ENCODE data around the gene PLEKHG2.
"Not testable (repeated sequence)": the region's sequence is repeated elsewhere in the genome, so short reads cannot be mapped to it uniquely, and the experiment has no call there.

PLEKHG2 gene

DNA sequence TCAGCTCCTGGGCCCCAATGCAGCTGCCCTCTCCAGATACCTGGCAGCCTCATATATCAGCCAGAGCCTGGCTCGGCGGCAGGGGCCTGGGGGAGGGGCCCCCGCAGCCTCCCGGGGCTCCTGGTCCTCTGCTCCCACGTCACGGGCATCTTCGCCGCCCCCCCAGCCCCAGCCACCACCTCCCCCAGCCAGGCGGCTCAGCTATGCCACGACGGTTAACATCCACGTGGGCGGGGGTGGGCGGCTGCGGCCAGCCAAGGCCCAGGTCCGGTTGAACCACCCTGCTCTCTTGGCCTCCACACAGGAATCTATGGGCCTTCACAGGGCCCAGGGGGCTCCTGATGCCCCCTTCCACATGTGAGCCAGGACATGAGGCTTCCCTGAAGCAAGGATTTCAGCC, 12.5 kb downstream of the PLEKHG2 start:
- no peak for DNase-seq

DNA sequence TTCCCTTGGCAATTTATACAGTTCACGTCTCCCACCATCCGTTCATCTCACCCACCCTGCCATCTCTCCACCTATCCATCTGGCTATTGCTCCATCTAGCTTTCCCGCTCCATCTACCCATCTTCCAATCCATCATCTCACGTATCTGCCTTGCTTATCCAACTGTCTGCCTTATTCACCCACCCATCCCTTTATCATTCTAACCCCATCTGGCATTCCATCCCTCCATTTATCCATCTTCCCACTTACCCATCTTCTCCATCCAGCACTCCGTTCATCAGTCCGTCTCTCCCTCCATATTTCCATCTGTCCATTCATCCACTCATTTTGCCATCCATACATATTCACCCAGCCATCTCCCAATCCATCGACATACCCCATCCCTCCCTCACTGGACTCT, 13.3 kb downstream of the PLEKHG2 start:
- DNase-seq, result no peak

DNA sequence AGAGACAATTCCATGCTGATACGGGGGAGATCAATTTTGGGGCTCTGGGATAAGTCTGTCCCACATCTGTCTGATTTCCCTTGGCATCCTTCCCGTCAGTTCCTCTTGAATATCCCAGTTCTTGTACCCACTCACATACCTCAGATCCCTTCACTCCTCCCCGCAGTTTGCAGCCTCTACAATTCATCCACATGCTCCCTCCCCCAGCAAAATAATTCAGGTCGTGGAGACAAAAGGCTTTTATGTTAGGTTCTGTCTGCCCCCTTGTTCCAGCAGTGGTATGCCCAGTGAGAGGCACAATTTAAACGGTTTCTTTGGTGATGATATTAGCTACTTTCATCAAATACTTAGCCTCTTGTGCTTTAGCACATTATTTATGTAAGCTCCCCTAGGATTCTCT, 13.7 kb downstream of the PLEKHG2 start:
- no peak for DNase-seq

DNA sequence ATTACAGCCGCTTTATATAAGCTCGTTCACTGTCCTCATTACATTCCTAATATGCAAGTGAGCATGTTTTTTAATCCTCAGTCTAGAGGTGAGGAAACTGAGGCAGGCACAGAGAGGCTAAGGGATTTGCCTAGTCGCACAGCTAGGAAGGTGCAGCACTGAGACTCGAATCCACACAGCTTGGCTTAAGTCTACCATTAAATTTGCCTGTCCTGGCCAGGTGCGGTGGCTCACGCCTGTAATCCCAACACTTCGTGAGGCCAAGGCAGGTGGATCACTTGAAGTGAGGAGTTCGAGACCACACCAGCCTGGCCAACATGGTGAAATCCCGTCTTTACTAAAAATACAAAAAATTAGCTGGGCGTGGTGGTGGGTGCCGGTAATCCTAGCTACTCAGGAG, 15.2 kb downstream of the PLEKHG2 start:
- no peak for DNase-seq

DNA sequence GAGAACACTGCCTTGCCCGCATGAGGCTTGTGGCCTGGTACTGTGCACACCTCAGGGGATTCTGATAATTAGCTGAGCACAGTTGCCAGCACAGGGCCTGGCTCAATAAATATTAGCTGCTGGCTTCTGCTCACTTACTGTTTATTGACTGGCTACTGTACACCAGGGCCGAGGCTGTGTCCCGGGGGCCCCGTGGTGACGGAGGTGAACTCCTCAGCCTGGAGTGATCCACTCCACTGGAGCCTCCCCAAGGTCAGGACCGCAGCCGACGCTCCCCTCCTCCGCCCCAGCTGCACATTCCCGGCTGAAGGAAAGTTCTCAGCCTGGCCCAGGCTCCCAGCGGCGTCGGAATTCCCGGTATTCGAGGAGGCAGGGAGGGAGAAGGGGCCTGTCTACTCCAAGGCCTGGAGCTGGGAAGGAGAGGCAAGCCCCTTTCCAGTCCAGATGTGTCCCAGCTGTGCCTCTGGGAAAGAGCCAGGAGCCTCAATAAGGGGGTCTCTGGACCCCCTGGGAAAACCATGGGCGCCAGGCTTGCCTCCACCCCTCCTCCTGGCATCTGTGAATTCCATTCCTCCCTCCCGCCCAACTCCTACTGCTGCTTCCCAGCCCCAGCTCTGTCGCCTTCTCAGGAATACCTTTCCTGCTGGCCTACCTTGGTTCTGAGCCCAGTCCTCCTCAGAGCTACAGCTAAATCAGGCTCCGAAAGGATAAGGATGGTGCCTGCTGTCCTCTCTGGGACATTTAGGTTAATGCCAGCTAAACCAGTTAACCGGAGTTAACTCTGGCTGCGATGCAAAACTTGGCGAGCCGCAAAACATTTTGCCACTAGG, 16.0 kb downstream of the PLEKHG2 start:
- DNase-seq, result no peak

DNA sequence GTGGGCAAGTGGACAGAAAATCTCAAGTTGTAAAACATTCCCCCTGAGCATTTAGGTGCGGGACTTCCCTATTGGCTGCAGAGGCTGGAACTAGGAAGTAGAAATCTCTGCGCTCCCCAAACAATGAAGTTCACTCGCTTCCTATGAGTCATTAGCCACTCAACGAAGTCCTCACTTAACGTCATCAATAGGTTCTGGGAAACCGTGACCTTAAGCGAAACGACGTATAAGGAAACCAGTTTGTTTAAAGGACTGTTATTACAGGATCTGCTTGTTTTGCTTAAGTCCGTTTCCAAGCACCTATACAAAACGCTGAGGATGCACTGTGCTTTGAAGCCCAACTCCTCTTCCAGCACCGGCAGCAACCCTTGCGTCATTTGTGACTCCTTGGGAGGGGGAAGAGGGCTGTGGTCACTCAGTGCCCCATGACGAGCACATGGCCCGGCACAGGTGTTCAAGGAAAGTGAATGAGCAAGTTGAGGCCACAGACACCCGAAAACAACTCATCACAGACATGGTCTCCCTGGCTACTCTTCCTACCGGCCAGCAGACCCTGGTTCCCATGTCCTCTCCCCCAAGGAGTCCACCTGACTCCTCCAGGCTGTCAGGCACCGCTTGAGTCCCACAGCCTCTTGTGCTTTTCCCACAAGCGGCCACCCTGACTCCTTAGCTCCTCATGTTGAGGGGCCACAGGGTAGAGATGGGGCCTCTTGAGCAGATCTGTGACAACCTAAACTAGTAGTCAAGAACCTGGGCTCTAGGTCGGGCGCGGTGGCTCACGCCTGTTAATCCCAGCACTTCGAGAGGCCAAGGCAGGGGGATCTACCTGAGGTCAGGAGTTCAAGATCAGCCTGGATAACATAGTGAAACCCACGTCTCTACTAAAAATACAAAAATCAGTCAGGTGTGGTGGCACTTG, 18.5 kb downstream of the PLEKHG2 start:
- peak; percentile 34 for DNase-seq

DNA sequence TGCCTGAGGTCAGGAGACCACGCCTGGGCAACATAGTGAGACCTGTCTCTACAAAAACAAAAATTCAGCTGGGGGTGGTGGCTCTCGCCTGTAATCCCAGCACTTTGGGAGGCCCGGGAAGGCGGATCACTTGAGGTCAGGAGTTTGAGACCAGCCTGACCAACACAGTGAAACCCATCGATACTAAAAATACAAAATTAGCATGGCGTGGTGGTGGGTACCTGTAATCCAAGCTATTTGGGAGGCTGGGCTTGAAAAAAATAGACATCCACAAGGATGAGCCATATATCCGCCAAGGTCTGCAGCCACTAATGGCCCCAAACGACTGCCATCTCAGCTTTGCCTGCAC, 20.2 kb downstream of the PLEKHG2 start:
- DNase-seq, result no peak

DNA sequence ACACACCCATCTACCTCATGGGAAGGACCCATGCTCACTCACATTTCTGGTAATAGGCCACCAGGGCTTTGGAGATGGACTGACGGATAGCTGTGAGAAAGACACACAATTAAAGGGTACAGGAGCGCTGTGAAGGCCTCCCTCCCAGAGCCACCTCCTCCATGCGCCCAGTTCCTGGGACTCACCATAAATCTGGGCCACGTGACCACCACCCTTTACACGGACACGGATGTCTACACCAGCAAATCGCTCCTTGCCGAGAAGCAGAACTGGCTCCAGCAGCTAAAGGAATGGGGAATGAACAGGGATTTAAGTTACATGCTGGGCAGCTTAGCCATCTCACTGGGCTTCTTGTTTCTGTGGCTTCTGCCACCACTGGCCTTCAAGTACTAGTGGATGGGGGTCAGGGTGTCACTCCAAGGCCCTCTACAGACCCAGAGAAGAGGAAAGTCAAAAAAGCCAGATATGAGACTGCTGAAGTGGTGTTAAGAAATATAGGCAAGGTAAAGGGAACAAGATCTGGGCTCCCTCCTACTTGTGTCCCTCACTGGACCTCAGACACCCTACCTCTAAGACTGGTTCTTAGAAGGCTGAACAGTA, 21.1 kb downstream of the PLEKHG2 start:
- DNase-seq, result no peak

DNA sequence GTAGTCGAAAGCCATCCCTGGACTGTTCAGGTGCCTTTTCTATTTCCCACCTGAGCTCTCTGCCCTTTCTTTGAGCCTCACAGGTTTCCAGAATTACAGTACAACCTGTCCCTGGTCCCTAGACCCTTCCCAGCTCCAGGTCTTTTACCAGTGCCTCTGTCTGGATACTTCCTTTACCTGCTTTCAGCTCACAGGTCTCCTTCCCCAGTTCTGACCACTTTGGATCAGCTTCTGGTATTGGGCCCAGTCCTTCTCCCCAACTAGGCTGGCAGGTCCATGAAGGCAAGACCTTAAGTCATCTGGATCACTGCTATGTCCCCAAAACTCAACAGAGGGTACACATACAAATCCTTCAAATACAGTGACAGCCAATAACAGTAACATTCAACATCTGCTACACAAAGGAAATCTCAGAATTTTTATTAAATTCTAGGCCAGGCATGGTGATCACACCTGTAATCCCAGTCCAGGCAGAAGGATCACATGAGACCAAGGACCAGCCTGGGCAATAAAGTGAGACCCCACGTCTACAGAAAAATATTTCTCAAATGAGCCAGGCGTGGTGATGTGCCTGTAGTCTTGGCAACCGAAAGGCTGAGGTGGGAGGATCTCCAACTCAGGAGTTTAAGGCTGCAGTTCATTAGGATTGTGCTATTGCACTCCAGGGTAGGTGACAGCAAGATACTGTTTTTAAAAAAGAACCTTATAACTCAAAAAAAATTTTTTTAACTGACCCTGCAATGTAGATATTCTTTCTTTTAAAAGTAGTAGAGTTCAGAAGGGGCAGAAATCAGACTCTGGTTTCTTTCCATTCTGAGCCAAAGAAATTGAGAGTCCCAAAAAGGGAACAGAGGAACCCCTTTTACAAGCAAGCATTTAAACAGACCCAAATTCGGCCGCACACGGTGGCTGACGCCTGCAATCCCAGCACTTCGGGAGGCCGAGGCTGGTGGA, 21.9 kb downstream of the PLEKHG2 start:
- no peak for DNase-seq

DNA sequence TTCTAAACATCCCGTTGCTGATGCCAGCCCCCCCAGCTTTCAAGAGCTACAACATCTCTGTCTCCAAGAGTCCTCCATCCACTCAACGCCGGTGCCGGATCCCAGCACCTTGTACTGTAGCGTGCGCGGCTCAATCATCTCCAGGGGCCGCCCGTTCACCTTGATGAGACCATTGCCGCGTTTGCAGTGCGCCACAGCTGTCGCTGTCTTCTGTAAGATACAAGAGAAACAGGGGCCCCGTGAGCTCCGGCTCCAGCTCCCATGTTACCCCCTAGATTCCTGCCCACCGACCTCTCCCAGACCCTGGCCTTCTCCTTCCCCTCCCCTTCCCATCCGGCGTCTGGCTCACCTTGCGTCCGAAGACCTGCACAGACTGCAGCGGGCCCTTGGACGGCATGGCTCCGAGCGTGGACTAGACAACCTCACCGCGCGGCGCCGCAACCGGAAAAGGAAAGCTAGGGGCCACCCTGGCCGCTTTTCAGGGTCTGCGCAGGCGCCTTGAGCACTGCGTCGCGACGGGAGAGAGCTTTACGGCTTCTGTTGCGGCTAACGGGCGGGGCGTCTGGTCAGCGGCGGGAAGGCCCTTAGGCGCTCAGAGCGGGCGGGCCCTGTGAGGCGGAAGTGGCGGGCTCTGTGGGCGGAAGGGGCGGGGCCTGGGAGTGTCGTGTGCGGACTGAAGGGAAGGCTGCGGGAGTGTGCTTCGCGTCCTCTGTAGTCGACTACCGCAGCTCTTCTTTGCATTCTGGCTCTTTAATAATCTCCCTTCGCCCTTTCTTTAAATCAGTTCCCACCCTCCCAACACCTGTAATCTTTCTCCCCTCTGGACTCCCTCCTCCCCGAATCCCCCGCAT, 23.3 kb downstream of the PLEKHG2 start, which contains the start of gene RPS16:
RPS16 (minus strand) TSS at position 451 of the 851 bp plus-strand sequence; CDS start at position 397, 54 bp downstream.
- peak; percentile 95 for DNase-seq

DNA sequence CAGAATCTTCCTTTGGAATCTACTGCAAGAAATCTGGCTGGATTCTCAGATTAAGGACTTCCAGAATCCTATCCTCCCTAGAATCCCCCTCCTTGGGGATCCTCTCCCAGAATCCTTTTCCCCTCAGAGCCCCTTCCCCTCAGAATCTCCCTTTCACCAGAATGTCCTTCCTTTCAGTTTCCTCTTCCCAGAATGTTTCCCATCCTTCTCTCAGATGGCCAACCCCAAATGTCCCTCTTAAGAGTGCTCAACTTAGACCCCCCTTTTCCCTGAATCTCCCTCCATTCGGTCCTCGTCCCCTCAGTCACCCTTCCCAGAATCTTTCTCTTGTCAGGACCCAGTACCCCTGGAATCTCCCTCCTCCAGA, 23.9 kb downstream of the PLEKHG2 start:
- no peak for DNase-seq

DNA sequence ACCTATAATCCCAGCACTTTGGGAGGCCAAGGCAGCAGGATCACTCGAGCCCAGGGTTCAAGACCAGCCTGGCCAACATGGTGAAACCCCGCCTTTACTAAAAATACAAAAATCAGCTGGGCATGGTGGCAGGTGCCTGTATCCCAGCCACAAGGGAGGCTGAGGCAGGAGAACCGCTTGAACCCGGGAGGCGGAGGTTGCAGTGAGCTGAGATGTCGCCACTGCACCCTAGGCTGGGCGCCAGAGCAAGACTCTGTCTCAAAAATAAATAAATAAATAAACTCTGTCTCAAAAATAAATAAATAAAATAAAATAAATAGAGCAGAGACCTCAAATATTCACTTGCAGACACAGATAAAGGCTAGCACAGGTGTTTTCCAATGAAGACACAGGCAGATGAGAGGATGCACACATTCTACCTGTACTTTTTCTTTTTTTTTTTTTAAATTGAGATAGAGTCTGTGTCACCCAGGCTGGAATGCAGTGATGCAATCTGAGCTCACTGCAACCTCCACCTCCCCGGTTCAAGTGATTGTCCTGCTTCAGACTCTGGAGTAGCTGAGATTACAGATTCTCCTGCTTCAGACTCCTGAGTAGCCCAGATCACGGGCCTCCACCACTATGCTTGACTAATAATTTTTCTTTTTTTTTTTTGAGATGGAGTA, 25.9 kb downstream of the PLEKHG2 start:
- DNase-seq, result no peak

DNA sequence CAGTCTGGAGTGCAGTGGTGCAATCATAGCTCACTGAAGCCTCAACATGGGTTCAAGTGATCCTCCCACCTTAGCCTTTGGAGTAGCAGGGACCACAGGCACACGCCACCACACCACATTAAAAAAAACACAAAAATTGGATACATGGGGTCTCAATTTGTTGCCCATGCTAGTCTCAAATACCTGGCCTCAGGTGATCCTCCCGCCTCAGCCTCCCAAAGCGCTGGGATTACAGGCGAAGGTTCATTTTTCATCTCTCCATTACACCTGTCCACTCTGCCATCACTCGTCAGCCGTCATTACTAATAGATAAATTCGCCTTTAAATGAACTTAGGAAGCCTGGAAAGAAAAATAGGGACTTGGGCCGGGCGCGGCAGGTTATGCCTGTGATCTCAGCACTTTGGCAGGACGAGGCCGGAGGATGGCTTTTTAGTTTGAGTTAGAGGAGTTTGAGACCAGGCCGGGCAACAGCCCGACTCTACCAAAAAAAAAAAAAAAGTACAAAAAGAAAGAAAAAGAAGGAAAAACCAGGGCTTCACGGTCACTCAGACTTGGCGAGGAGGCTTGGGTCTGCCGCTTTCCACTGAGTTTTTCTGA, 32.2 kb downstream of the PLEKHG2 start:
- no peak for DNase-seq

DNA sequence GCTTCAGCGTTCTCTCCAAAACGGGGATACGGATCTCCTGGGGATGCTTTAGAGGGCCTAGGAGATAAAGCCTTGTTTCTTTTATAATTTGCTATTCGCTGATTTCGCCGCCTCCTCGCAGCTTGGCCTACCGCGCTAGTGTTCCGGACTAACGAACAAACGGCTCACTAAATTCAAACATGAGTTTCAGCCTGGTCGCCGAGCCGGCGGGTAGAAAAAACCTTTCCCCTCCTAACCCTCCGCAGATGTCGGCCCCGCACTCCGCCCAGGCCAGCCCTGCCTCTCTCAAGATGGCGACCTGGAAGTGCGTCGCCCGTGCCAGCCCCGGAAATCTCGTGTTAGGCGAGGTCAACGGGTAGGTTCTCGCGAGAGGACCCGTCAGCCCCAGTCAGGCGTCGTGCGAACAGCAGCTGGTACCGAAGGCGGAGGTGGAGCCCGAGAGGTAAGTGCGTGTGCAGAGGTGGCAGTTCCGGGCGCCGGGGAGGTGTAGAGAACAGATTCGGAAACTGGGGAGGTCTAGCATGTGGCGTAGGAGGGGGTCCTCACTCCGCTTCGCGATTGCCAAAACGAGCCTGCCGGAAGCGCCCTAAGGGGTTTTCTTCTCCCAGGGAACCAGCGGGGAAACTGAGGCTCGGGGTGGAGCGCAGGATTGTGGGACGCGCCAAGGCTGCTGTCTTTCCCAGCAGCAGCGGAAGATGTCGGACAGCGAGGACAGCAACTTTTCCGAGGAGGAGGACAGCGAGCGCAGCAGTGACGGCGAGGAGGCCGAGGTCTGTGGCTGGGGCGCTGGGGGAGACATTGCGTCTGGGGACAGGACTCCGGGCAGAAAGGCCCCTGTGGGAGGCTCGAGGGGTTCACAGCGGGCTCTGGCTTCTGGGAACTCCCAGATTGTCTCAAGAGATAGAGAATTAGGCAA, 33.0 kb downstream of the PLEKHG2 start, which contains the start of gene SUPT5H:
SUPT5H (plus strand) TSS at position 387 of the 916 bp plus-strand sequence; CDS start at position 696, 309 bp downstream.
- peak; percentile 96 for DNase-seq

DNA sequence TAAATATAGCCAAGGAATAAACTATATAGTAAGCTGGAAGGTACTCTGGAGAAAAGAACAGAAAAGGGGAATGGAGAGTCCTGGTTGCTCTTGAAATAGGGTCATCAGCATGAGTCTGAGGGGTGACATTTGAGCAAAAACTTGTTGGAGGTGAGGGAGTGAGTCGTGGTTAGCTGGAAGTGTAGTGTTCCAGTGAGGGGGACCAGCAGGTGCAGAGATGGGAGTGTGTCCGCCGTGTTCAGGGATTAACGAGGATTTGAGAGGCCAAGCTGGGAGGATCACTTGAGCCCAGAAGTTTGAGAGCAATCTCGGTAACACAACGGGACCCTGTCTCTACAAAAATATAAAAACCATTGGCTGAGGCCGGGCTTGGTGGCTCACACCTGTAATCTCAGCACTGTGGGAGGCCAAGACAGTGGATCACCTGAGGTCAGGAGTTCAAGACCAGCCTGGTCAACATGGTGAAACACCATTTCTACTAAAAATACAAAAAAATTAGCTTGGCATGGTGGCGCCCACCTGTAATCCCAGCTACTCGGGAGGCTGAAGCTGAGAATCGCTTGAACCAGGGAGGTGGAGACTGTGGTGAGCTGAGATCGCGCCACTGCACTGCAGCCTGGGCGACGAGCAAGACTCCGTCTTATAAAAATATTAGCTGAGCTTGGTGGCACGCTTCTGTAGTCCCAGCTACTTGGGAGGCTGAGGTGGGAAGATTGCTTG, 34.1 kb downstream of the PLEKHG2 start:
- DNase-seq, result no peak

DNA sequence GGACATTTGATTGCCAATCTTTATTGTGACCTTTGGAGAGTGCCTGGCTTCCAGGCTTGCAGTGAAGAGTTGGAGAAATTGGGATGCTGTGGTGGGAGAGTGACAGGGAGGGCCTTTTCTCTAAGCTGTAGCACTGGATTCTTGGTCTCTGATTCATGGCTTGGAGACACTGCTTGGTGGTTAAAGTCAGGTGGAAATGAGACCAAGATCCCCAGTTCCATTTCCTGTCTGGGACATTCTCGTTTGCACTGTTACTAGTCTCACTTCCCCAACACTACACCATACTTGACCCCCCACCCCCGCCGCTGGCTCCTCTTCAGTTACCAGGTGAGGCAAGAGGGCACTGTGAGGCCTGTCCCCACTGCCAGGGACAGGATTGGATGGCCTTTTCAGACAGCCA, 35.8 kb downstream of the PLEKHG2 start:
- no peak for DNase-seq

DNA sequence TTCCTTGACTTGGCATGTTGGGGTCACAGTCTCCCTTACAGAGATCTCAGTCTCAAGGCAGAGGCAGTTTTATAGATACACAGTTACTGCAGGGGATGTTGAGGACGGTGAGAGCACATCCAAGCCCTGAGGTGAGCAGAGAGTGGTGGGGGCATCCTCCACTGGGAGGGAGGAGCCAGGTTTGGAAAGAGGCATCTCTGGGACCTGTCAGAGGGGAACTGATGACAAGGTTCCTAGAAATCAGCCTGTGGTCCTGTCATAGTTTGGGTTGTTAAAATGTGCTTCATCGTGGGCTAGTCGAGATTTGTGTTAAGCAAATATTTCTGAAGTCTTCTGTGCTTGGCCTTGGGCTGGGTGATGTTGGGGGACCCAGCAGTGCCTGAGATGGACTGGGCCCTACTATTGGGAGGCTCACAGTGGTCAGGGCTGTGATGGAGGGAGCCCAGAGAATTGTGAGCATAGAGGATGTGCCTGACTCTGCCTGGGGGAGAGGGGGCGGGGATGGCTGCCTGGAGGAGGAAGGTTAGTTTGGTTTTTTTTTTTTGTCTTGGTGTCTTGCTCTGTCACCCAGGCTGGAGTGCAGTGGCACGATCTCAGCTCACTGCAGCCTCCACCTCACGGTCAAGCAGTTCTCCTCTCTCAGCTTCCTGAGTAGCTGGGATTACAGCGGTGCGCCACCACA, 36.8 kb downstream of the PLEKHG2 start:
- no peak for DNase-seq

DNA sequence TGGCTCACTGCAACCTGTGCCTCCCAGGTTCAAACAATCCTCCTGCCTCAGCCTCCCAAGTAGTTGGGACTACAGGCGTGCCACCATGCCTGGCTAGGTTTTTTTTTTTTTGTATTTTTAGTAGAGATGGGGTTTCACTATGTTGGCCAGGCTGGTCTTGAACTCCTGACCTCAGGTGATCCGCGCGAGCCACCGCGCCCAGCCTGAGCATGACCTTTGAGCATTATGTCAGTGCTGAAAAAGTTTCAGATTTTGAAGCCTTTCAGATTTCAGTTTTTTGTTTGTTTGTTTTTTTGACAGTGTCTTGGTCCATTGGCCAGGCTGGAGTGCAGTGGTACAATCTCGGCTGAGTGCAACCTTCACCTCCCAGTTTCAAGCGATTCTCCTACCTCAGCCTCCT, 38.8 kb downstream of the PLEKHG2 start:
- DNase-seq, result not testable (repeated sequence)
